ENCODE data around the gene TBCE. TPM values are rescaled to one million over a fixed set of nuclear protein-coding genes. Genes with fewer than 3 reads are reported as not detected.

Gene TBCE
- total RNA-seq, 2 donors from 2014 or later: 15.4 to 18.0 TPM

DNA sequence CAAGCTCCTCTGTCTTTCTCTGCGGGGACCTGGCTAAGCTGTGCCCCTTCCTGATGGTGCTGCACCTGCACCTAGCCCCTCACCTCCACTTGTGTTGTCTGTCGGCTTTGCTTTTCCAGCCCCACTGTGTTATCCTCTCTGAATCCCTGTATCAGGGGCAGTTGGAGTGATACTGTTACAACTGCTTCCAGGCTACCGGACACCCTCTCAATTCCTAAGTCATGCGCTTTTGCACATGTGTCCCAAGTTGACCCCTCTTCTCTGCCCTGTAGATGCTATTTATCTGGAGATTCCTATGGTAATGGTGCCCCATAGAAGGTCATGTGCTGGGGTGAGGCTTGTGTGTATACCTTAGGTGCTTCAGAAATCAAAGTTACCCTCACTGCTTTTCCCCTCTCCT, 58.9 kb downstream of the TBCE start:
- Histone ChIP-seq H3K27ac (no peak overlapping the region), H3K27me3 (no peaks in the 10 kb centered on the region), H3K9me3 (no peaks in the 10 kb centered on the region), H3K36me3 (peaks cover 5% of the 10 kb centered on the region), H3K4me3 (no peak overlapping the region), H3K4me1 (no peaks in the 10 kb centered on the region)
- no peak for DNase-seq (ENCODE audit: low spot score)
- TF ChIP-seq, protein P1, sequence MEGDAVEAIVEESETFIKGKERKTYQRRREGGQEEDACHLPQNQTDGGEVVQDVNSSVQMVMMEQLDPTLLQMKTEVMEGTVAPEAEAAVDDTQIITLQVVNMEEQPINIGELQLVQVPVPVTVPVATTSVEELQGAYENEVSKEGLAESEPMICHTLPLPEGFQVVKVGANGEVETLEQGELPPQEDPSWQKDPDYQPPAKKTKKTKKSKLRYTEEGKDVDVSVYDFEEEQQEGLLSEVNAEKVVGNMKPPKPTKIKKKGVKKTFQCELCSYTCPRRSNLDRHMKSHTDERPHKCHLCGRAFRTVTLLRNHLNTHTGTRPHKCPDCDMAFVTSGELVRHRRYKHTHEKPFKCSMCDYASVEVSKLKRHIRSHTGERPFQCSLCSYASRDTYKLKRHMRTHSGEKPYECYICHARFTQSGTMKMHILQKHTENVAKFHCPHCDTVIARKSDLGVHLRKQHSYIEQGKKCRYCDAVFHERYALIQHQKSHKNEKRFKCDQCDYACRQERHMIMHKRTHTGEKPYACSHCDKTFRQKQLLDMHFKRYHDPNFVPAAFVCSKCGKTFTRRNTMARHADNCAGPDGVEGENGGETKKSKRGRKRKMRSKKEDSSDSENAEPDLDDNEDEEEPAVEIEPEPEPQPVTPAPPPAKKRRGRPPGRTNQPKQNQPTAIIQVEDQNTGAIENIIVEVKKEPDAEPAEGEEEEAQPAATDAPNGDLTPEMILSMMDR (IDR thresholded peaks at IDR 0.05): no peak

DNA sequence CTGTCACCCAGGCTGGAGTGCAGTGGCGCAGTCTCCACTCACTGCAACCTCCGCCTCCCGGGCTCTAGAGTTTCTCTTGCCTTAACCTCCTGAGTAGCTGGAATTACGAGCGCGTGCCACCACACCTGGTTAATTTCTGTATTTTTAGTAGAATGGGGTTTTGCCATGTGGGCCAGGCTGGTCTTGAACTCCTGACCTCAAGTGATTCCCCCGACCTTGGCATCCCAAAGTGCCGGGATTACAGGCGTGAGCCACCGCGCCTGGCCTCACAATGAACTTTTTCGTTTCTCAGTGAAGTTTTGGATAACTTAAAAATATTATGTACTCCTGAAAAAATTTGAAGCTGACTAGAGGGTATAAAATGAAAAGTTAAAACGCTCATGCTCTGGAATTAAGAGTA, 59.5 kb downstream of the TBCE start:
- Histone ChIP-seq H3K36me3 (peaks cover 5% of the 10 kb centered on the region), H3K4me3 (no peak overlapping the region), H3K27ac (no peak overlapping the region), H3K27me3 (no peaks in the 10 kb centered on the region), H3K9me3 (no peaks in the 10 kb centered on the region), H3K4me1 (no peaks in the 10 kb centered on the region)
- TF ChIP-seq, protein P1 (IDR thresholded peaks at IDR 0.05): no peak
- DNase-seq (ENCODE audit: low spot score): no peak

DNA sequence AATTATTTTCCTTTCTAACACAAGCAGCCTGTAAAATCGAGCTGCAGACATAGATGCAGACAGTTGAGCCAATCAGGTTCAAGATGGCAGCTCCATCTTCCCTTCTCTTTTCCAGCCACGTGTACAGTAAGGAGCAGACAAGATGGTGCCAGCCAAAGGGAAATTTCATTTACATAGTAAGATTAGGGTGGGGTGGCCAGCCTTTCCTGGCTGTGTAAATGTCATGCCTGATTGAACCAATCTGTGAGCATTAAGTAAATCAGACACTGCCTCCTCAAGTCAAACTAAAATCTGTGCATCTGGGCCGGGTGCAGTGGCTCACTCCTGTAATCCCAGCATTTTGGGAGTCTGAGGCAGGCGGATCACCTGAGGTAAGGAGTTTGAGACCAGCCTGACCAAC, 60.2 kb downstream of the TBCE start:
- no peak overlapping the region for H3K4me3 ChIP-seq
- H3K4me1 ChIP-seq: no peaks in the 10 kb centered on the region
- TF ChIP-seq, protein P1 (IDR thresholded peaks at IDR 0.05): no peak
- H3K27ac ChIP-seq: no peak overlapping the region
- H3K9me3 ChIP-seq: no peaks in the 10 kb centered on the region
- peaks cover 5% of the 10 kb centered on the region for H3K36me3 ChIP-seq
- H3K27me3 ChIP-seq: no peaks in the 10 kb centered on the region
- no peak for DNase-seq (ENCODE audit: low spot score)

DNA sequence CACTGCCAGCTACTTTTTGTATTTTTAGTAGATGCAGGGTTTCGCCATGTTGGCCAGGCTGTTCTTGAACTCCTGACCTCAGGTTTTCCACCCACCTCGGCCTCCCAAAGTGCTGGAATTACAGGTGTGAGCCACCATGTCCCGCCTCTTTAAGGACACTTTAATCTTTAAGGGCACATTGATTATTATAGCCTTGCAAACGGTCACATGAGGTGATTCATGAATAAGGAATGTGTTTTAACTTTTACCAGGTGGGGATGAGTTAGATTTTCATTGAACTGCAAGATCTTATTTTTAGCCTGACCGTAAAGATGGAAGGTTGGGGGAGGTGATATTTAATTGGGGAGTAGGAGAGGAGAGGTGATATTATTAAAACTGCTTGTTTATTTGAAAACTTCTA, 61.9 kb downstream of the TBCE start:
- no peak overlapping the region for H3K4me3 ChIP-seq
- H3K36me3 ChIP-seq: peaks cover 14% of the 10 kb centered on the region

DNA sequence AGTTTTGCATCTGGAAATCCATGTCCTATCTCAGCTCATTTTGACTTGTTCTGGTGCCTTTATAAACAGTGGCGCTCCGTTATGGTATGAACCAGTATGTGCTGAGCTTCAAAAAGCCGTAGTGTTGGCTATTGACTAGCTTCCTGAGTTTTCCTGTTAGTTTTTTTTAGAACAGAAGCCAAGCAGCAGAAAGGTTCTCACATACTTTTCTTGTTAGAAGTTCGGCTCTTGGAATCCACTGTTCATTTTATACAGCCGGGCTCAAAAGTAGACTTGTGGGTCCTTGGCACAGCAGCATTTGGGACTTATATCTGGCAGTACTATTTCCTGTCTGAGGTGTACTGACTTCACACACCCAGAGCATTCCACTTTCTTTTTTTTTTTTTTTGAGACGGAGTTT, 63.8 kb downstream of the TBCE start:
- H3K36me3 ChIP-seq: peaks cover 20% of the 10 kb centered on the region
- H3K4me1 ChIP-seq: no peaks in the 10 kb centered on the region
- no peak overlapping the region for H3K4me3 ChIP-seq
- TF ChIP-seq, protein P1 (IDR thresholded peaks at IDR 0.05): no peak
- H3K27ac ChIP-seq: no peak overlapping the region
- H3K27me3 ChIP-seq: no peaks in the 10 kb centered on the region
- no peaks in the 10 kb centered on the region for H3K9me3 ChIP-seq
- no peak for DNase-seq (ENCODE audit: low spot score)

More for the DNA sequence above, 61.9 kb downstream of the TBCE start:
- TF ChIP-seq, protein P1 (IDR thresholded peaks at IDR 0.05): no peak
- no peak overlapping the region for H3K27ac ChIP-seq
- H3K9me3 ChIP-seq: no peaks in the 10 kb centered on the region
- no peaks in the 10 kb centered on the region for H3K27me3 ChIP-seq
- DNase-seq (ENCODE audit: low spot score): no peak
- no peaks in the 10 kb centered on the region for H3K4me1 ChIP-seq

DNA sequence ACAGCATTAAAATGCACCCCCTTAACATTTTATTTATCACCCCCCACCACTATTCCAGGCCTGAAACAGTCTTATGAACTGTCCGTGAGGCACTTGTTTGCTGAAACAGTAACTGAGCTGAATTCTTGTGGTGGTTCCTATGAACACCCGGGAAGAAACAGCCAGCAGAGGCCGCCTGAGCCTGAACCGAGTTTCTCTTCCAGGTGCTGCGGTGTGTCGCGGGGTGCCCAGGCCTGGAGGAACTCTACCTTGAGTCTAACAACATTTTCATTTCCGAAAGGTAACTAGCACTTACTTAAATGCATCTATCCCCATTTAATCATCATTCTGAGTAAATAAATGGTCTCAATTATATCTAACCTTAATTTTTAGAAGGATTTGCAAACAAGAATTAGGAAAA, 66.8 kb downstream of the TBCE start:
- TF ChIP-seq, protein P1 (IDR thresholded peaks at IDR 0.05): no peak
- peaks cover 45% of the 10 kb centered on the region for H3K36me3 ChIP-seq
- H3K4me3 ChIP-seq: no peak overlapping the region
- no peaks in the 10 kb centered on the region for H3K27me3 ChIP-seq
- H3K4me1 ChIP-seq: no peaks in the 10 kb centered on the region
- H3K27ac ChIP-seq: no peak overlapping the region
- DNase-seq (ENCODE audit: low spot score): no peak
- H3K9me3 ChIP-seq: no peaks in the 10 kb centered on the region
